GM13977 (cell line): ENCODE measurements around the gene SCAF8.
"Not testable (repeated sequence)": the region's sequence is repeated elsewhere in the genome, so short reads cannot be mapped to it uniquely, and the experiment has no call there.

Experiments used
- DNase-seq: peaks from one replicate; pipeline ENCODE4 v3.0.0; 2012; ENCODE audit warnings: low spot score
- in situ Hi-C: fragments of 300-500 bp; cut with MboI; formaldehyde crosslinking; loops from one replicate; pipeline ENCODE4 v1.12.0; 2022; ENCODE audit warnings: low sequenced_read_pairs, low pct_unique_long_range_greater_than_20kb, mixed read lengths, inconsistent platforms; ENCODE audit not compliant: unreplicated experiment
- TF ChIP-seq, protein P1 (sequence below): IDR thresholded peaks from 2 replicates; pipeline ENCODE4 v1.5.1; 2012; ENCODE audit warnings: mild to moderate bottlenecking, control low read depth; ENCODE audit not compliant: insufficient read depth; ENCODE audit errors: extremely low read depth, missing control alignments

The SCAF8 gene

DNA sequence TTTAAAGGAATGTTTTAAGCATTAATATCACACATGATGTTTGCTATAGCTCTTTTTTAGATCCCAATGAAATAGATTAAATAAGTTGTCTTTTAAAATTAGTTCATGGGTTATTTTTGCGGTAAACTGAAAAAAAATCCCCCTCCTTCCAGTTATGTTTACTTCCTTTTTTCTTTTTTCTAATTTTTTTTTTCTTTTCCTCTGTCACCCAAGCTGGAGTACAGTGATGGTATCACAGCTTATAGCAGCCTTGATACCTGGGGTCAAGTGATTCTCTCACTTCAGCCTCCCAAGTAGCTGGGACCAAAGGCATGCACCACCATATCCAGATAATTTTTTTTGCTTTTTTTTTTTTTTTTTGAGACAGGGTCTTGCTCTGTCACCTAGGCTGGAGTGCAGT is 17.8 kb upstream of the SCAF8 start:
- TF ChIP-seq, protein P1, sequence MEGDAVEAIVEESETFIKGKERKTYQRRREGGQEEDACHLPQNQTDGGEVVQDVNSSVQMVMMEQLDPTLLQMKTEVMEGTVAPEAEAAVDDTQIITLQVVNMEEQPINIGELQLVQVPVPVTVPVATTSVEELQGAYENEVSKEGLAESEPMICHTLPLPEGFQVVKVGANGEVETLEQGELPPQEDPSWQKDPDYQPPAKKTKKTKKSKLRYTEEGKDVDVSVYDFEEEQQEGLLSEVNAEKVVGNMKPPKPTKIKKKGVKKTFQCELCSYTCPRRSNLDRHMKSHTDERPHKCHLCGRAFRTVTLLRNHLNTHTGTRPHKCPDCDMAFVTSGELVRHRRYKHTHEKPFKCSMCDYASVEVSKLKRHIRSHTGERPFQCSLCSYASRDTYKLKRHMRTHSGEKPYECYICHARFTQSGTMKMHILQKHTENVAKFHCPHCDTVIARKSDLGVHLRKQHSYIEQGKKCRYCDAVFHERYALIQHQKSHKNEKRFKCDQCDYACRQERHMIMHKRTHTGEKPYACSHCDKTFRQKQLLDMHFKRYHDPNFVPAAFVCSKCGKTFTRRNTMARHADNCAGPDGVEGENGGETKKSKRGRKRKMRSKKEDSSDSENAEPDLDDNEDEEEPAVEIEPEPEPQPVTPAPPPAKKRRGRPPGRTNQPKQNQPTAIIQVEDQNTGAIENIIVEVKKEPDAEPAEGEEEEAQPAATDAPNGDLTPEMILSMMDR, result no peak
- no peak for DNase-seq
- in situ Hi-C loops, result no loop called here

DNA sequence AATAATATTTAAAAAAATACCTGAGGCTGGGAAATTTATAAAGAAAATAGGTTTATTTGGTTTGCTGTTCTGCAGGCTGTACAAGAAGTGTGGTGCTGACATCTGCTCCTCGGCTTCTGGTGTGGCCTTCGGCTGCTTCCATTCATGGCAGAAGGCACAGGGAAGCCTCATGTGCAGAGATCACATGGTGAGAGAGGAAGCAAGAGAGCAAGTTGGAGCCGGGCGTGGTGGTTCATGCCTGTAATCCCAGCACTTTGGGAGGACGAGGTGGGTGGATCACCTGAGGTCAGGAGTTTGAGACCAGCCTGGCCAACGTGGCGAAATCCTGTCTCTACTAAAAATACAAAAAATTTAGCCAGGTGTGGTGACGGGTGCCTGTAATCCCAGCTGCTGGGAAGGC is 16.9 kb upstream of the SCAF8 start:
- DNase-seq, in situ Hi-C loops: not testable (repeated sequence)

- no peak for DNase-seq
- in situ Hi-C loops, result no loop called here
- TF ChIP-seq, protein P1, result no peak
Measured at GRCh38 chr6:154719433-154719832, 13.8 kb upstream of the SCAF8 start.

- no peak for DNase-seq
- in situ Hi-C loops, result no loop called here
- TF ChIP-seq, protein P1, result no peak
Measured at GRCh38 chr6:154719854-154720253, 13.4 kb upstream of the SCAF8 start.

GRCh38 chr6:154721460-154721859 is 11.8 kb upstream of the SCAF8 start:
- in situ Hi-C loops, result no loop called here
- DNase-seq, result no peak
- TF ChIP-seq, protein P1, result no peak

GRCh38 chr6:154726887-154727286 is 6.3 kb upstream of the SCAF8 start:
- in situ Hi-C loops, result no loop called here
- DNase-seq, result no peak
- TF ChIP-seq, protein P1, result no peak

GRCh38 chr6:154731296-154732218 is 1.7 kb upstream of the SCAF8 start:
- in situ Hi-C loops, result no loop called here
- no peak for DNase-seq
- TF ChIP-seq, protein P1, result no peak
